IPS-18c (cell line): ENCODE data around the gene SHD.

Experiments used
- H3K4me3 ChIP-seq: 2 replicates; pipeline ENCODE4 v1.7.0; 2013; ENCODE audit warnings: low read depth, mild to moderate bottlenecking, low read length, moderate library complexity; ENCODE audit not compliant: insufficient read depth
- H3K9me3 ChIP-seq: one replicate; pipeline ENCODE4 v1.6.1; 2013; ENCODE audit warnings: mild to moderate bottlenecking, low read length, moderate library complexity; ENCODE audit not compliant: control insufficient read depth, insufficient read depth

SHD gene

GRCh38 chr19:4329858-4330257 is 50.8 kb downstream of the SHD start:
- peaks cover 2% of the 10 kb centered on the region for H3K9me3 ChIP-seq
- no peak overlapping the region for H3K4me3 ChIP-seq

- H3K4me3 ChIP-seq: no peak overlapping the region
- no peaks in the 10 kb centered on the region for H3K9me3 ChIP-seq
Observed at GRCh38 chr19:4334929-4335570, 56.0 kb downstream of the SHD start.

- Histone ChIP-seq H3K4me3 (no peak overlapping the region), H3K9me3 (no peaks in the 10 kb centered on the region)
Observed at GRCh38 chr19:4337906-4338440, 58.9 kb downstream of the SHD start.

- Histone ChIP-seq H3K4me3 (peak within 1 kb of the TSS; percentile 38; the same call in 1 of the 2 replicates), H3K9me3 (no peaks in the 10 kb centered on the region)
Observed at GRCh38 chr19:4338441-4339355, 59.6 kb downstream of the SHD start, which contains the start of gene STAP2. TSS of gene STAP2 (minus strand) at chr19:4338827. CDS start at chr19:4338753, 74 bp downstream.
